ENCODE measurements around the gene ZBED4.

ZBED4 gene

DNA sequence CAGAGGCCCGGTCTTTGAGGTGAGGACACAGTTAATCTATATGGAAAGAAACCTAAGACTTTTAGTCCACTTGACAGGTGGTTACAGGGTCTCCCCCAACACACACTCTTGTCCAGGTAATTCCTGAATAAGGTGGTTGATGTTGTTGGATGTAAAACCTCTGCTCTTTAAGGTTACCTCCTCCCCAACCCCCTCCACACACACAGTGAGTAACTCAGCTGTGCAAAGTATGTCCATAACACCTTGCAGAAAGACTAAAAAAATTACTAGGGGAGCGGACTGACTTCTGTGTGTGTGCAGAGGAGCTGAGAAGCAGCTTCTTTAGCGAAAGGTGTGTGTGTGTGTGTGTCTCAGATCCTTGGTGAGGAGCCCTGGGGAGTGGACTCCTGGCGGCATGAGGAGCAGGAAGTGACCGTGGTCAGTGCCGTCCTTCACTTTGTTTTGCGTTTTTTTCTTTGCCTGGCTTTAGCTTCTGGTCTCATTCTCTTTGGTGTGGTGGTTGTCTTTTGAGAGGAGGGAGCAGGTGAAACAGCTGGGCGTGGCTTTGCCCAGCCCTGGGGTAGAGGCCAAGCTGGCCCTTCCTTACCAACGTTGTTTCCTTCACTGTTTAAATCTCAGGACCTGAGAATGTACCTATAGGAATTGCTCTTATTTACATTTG, 1.7 kb downstream of the ZBED4 start:
- no peak for DNase-seq (ENCODE audit: low read depth in 2 of 2, low spot score in 1 of 2)

DNA sequence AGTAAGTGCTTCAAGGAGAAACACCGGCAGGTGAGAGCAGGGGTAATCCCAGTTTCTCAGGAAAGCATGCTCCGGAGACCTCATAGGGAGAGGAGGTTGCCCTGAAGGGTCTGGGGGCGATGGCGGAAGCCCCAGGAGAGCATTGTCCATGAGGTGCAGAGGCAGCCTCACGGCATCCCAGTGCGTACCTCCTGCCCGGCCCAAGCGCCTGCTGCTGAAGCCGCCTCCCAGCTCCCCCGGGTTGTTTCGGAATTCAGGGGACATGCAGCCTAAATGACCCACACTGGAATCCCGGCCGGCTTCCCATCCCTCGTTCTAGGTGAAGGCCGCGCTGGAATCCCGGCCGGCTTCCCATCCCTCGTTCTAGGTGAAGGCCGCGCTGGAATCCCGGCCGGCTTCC, 2.7 kb downstream of the ZBED4 start:
- DNase-seq (ENCODE audit: low read depth in 2 of 2, low spot score in 1 of 2) = no peak

DNA sequence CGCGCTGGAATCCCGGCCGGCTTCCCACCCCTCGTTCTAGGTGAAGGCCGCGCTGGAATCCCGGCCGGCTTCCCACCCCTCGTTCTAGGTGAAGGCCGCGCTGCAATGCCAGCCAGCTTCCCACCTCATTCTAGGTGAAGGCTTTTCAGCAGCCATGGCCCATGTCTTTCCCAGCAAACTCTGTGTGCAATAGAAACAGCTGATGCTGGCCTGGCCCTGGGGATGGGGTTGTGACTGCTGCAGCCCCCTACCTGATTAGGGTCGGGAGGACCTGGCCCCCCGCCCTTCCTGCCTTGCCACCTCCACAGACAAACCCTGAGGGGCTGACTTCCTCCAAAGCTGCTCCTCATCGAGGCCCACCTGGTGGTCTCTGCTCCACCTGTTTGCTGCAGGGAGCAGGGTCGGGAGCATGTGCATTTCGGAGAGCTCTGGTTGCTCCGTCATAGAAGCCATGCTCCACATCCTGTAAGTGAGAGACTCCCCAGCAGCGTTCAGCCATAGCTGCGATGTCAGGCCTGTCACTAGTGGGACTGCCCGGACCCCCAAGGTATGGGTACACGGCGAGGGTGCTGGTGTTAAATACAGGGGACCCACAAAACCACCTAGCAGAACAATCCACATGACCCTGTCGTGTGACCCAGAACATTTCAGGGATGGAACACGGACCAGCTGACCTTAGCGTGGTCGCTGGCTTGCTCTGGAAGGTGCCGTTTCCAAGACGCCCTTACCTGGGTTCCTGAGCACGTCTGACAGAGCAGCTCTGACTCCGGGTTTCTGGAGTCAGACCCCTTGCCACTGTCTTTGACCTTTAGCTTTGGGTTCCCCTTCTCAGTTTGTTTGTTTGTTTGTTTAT, 3.3 kb downstream of the ZBED4 start:
- DNase-seq (ENCODE audit: low read depth in 2 of 2, low spot score in 1 of 2) = no peak

- no peak for DNase-seq (ENCODE audit: low read depth in 2 of 2, low spot score in 1 of 2)
Measured at GRCh38 chr22:49858827-49859226, 5.2 kb downstream of the ZBED4 start.

- no peak for DNase-seq (ENCODE audit: low read depth in 2 of 2, low spot score in 1 of 2)
Measured at GRCh38 chr22:49861642-49862495, 8.2 kb downstream of the ZBED4 start.

GRCh38 chr22:49862496-49862776, 8.8 kb downstream of the ZBED4 start:
- no peak for DNase-seq (ENCODE audit: low read depth in 2 of 2, low spot score in 1 of 2)

DNA sequence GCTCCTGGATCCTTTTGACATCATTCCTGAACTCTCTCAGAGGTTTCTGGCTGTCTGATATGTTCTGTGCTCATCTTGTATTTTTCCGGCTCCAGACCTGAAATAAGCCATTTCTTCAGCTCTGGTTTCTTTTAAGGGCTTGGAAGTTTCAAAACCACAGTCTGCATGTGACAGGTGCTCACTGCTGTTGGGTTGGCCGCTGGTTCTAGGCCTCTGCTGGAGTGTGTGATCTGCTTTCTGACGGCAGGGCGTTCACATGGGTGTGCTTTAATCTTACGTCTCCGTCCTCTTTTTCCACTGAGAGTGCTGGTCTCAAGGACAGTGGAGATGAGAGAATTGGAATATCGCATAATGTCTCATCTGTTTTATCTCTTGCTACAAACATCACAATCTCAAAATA, 10.3 kb downstream of the ZBED4 start:
- DNase-seq (ENCODE audit: low read depth in 2 of 2, low spot score in 1 of 2) = no peak

DNA sequence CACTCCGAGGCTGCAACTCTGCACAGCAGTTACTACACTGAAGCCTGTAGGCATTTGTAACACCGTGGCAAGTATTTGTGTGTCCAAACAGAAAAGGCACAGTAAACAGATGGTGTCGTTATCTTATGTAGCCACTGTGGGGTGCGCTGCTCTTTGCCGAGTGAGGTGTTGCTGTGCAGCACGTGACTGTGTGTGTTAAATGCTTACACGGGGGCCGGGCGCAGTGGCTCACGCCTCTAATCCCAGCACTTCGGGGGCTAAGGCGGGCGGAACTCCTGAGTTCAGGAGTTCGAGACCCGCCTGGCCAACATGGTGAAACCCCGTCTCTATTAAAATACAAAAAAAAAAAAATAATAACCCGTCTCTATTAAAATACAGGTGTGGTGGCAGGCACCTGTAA, 11.5 kb downstream of the ZBED4 start:
- DNase-seq (ENCODE audit: low read depth in 2 of 2, low spot score in 1 of 2) = no peak

GRCh38 chr22:49866134-49866533, 12.5 kb downstream of the ZBED4 start:
- no peak for DNase-seq (ENCODE audit: low read depth in 2 of 2, low spot score in 1 of 2)

DNA sequence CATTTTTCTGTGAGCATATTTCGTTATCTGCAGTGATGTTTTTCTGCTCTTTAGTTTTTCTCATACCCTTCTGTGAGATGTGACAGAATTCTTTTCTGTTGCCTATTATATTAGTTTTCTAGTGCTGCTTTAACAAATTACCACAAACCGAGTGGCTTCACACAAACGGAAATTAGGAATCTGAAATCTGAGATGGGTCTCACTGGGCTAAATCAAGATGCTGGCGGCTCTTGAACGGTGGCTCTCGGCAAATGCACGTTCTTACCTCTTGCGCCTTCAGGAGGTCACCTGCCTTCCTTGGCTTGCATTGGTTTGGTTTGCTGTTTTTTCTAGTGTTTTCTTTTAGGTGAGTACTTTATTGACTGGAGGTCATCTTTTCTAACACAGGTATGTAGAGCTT, 13.0 kb downstream of the ZBED4 start:
- no peak for DNase-seq (ENCODE audit: low read depth in 2 of 2, low spot score in 1 of 2)

- DNase-seq (ENCODE audit: low read depth in 2 of 2, low spot score in 1 of 2) = no peak
Measured at GRCh38 chr22:49867303-49868265, 13.9 kb downstream of the ZBED4 start.

DNA sequence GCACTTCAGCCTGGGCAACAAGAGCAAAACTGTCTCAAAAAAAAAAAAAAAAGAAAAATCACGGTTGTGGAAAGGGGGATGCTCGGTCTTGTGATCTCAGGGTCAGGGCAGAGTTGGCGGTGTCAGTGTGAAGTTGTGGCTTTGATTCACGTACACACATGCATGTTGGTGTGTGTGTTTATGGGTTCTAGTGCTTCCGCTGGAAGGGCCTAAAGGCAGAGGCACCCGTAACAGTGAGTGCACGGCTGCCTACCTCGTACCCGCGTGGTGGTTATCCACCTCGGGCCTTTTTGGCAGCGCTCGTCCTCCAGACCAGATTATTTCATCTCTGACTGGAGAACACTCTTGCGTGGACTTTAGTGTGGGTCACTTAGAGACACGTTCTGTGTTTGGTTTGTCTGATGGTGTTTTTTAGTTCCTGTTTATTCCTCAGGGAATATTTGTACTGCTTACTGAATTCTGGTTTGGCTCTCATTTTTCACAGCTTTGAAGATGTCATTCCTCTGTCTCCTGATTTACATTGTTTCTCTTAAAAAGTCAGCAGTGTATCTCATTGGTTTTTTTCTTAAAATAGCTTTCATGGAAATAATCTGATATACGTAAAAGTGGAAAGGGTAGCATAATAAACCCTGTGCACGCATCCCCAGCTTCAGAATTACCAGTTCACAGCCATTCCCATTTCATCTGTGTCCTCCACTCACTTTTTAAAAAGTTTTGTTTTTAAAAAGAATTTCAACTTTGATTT, 15.6 kb downstream of the ZBED4 start:
- no peak for DNase-seq (ENCODE audit: low read depth in 2 of 2, low spot score in 1 of 2)

DNA sequence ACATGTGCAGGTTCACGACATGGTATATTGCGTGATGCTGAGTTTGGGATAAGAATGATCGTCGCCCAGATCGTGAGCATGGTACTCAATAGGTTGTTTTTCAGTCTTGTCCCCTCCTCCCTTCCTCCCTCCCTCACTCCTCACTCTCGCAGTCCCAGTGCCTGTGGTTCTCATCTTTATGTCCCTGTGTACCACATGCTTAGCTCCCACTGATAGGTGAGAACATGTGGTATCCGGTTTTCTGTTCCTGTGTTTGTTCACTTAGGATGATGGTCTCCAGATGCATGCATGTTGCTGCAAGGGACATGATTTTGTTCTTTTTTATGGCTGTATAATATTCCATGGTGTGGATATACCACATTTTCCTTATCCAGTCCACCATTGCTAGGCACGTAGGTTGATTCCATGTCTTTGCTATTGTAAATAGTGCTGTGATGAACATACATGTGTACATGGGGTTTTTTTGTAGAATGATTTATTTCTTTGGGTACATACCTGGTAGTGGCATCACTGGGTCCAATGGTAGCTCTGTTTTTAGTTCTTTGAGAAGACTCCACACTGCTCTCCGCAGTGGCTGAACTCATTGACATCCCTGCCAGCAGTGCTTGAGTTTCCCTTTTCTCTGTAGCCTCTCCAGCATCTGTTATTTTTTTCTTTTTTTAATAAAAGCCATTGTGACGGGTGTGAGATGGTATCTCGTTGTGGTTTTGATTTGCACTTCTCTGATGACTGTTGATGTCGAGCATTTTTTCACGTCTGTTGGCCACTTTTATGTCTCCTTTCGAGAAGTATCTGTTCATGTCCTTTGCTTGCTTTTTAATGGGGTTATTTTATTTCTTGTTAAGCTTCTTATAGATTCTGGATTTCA, 16.4 kb downstream of the ZBED4 start:
- no peak for DNase-seq (ENCODE audit: low read depth in 2 of 2, low spot score in 1 of 2)

- no peak for DNase-seq (ENCODE audit: low read depth in 2 of 2, low spot score in 1 of 2)
Measured at GRCh38 chr22:49871482-49871881, 17.8 kb downstream of the ZBED4 start.

DNA sequence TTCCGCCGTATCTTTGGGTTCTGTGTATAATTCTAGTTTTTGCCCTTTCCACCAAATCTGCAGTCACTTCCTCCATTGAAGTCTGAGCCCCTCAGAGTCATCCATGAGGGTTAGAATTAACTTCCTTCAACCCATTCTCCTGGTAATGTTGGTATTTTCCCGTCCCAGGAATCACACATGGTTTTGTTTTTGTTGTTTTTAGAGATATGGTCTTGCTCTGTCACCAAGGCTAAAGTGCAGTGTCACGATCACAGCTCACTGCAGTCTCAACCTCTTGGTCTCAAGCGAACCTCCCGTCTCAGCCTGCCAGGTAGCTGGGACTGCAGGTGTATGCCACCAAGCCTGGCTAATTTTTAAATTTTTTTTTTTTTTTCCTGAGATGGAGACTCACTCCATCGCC, 18.7 kb downstream of the ZBED4 start:
- no peak for DNase-seq (ENCODE audit: low read depth in 2 of 2, low spot score in 1 of 2)

GRCh38 chr22:49873228-49873940, 19.7 kb downstream of the ZBED4 start:
- DNase-seq (ENCODE audit: low read depth in 2 of 2, low spot score in 1 of 2) = no peak

GRCh38 chr22:49877642-49878041, 24.0 kb downstream of the ZBED4 start:
- DNase-seq (ENCODE audit: low read depth in 2 of 2, low spot score in 1 of 2) = no peak

- no peak for DNase-seq (ENCODE audit: low read depth in 2 of 2, low spot score in 1 of 2)
Measured at GRCh38 chr22:49878206-49878605, 24.6 kb downstream of the ZBED4 start.

DNA sequence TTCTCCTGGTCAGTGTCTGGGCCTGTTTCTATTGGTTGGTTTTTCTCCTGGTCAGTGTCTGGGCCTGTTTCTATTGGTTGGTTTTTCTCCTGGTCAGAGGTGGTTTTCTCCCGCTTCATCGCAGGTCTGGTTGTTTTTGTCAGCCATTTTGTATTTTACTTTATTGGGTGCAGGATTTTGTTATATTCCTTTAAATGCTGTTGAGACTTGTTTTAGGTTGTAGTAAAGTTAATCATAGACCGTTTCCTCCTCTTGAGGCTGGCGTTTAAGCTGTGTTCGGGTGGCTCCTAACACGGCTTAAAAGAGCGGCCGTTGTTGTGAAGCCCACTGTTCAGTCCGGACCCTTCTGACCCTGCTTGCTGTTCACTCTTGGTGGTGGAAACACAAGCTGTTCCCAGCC, 26.2 kb downstream of the ZBED4 start:
- no peak for DNase-seq (ENCODE audit: low read depth in 2 of 2, low spot score in 1 of 2)

Measured in stimulated activated CD8-positive, alpha-beta memory T cell treated with anti-CD3 and anti-CD28 coated beads, Interleukin-4, amount 100 ng/mL, for 1 hour (primary cell).